Measurements from ENCODE around the gene METTL22. TPM values are rescaled to one million over a fixed set of nuclear protein-coding genes. Genes with fewer than 3 reads are reported as not detected.

The METTL22 gene
- total and polyA plus RNA-seq, 2 donors from 2014 or later = 12.0 to 26.2 TPM

DNA sequence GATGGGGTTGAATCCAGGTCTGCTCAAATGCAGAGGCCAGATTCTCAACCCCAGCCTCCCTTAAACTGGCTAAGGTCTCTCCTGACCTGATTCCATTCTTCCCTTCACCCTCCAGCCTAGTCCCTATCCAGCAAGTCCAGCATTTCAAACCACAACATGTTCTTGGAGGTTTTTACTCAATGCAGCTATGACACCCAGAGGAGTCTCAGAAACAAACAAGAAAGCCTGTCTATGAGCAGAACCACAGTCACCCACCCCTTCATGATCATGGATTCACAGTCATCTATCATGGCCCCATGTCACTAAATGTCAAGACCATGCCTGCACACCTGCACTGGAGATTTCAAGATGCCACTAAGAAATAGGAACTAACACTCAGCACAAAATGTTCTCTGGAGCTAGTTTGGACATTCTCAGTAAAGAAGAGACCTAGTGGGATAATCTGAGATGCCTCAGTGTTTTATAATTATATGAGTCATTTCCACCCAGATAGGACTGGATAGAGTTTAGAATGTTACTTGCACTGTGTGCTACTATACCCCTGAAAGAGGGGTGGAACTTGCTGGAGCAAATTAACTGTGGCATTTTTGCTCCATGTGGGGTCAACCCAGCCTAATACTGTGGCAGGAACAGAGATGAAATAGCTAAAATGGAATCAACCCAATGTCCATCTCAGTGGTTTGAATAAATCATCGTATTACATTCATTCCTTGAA is 9.5 kb upstream of the METTL22 start:
- Histone ChIP-seq H3K27me3 (ENCODE audit: control insufficient read depth, insufficient read depth, low read length) (no peaks in the 10 kb centered on the region), H3K4me3 (ENCODE audit: low read length in 3 of 3) (no peak overlapping the region), H3K27ac (ENCODE audit: low read depth in 2 of 2, low read length in 2 of 2) (no peak overlapping the region), H3K4me1 (ENCODE audit: control insufficient read depth in 2 of 3, insufficient read depth in 2 of 3, low read depth in 1 of 3, low read length in 3 of 3) (no peaks in the 10 kb centered on the region), H3K36me3 (ENCODE audit: control insufficient read depth in 2 of 3, insufficient read depth in 3 of 3, low read length in 3 of 3) (no peaks in the 10 kb centered on the region), H3K9me3 (ENCODE audit: control insufficient read depth in 2 of 3, insufficient read depth in 1 of 3, low read length in 3 of 3) (no peaks in the 10 kb centered on the region), H3K9ac (ENCODE audit: low read length in 3 of 3) (no peak overlapping the region)
- DNase-seq = no peak
- intact Hi-C loops (cut with DNase I) = no loop called here
- no peak for FAIRE-seq
- TF ChIP-seq, protein P1, sequence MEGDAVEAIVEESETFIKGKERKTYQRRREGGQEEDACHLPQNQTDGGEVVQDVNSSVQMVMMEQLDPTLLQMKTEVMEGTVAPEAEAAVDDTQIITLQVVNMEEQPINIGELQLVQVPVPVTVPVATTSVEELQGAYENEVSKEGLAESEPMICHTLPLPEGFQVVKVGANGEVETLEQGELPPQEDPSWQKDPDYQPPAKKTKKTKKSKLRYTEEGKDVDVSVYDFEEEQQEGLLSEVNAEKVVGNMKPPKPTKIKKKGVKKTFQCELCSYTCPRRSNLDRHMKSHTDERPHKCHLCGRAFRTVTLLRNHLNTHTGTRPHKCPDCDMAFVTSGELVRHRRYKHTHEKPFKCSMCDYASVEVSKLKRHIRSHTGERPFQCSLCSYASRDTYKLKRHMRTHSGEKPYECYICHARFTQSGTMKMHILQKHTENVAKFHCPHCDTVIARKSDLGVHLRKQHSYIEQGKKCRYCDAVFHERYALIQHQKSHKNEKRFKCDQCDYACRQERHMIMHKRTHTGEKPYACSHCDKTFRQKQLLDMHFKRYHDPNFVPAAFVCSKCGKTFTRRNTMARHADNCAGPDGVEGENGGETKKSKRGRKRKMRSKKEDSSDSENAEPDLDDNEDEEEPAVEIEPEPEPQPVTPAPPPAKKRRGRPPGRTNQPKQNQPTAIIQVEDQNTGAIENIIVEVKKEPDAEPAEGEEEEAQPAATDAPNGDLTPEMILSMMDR (IDR thresholded peaks at IDR 0.05; ENCODE audit: borderline replicate concordance, extremely low read depth, insufficient read depth) = no peak

DNA sequence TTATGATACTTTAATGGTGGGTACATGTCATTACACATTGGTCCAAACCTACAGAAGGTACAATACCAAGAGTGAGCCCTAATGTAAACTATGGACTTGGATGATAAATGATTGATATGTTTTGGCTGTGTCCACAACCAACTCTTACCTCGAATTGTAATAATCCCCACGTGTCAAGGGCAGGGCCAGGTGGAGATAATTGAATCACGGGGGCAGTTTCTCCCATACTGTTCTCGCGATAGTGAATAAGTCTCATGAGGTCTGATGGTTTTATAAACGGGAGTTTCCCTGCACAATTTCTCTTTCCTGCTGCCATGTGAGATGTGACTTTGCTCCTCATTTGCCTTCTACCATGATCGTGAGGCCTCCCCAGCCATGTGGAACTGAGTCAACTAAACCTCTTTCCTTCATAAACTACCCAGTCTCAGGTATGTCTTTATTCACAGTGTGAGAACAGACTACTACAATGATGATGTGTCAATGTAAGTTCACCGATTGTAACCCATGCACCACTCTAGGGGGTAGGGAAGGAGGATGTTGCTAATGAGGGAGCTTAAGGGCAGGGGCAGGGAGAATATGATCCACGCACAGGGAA is 7.0 kb upstream of the METTL22 start:
- H3K4me1 ChIP-seq (ENCODE audit: control insufficient read depth in 2 of 3, insufficient read depth in 2 of 3, low read depth in 1 of 3, low read length in 3 of 3) = no peaks in the 10 kb centered on the region
- TF ChIP-seq, protein P1 (IDR thresholded peaks at IDR 0.05; ENCODE audit: borderline replicate concordance, extremely low read depth, insufficient read depth) = no peak
- DNase-seq (no peak), FAIRE-seq (no peak)
- no peaks in the 10 kb centered on the region for H3K9me3 ChIP-seq (ENCODE audit: control insufficient read depth in 2 of 3, insufficient read depth in 1 of 3, low read length in 3 of 3)
- H3K27ac ChIP-seq (ENCODE audit: low read depth in 2 of 2, low read length in 2 of 2) = no peak overlapping the region
- H3K9ac ChIP-seq (ENCODE audit: low read length in 3 of 3) = no peak overlapping the region
- no peaks in the 10 kb centered on the region for H3K36me3 ChIP-seq (ENCODE audit: control insufficient read depth in 2 of 3, insufficient read depth in 3 of 3, low read length in 3 of 3)
- no peak overlapping the region for H3K4me3 ChIP-seq (ENCODE audit: low read length in 3 of 3)
- intact Hi-C loops (cut with DNase I) = no loop called here
- H3K27me3 ChIP-seq (ENCODE audit: control insufficient read depth, insufficient read depth, low read length) = no peaks in the 10 kb centered on the region

DNA sequence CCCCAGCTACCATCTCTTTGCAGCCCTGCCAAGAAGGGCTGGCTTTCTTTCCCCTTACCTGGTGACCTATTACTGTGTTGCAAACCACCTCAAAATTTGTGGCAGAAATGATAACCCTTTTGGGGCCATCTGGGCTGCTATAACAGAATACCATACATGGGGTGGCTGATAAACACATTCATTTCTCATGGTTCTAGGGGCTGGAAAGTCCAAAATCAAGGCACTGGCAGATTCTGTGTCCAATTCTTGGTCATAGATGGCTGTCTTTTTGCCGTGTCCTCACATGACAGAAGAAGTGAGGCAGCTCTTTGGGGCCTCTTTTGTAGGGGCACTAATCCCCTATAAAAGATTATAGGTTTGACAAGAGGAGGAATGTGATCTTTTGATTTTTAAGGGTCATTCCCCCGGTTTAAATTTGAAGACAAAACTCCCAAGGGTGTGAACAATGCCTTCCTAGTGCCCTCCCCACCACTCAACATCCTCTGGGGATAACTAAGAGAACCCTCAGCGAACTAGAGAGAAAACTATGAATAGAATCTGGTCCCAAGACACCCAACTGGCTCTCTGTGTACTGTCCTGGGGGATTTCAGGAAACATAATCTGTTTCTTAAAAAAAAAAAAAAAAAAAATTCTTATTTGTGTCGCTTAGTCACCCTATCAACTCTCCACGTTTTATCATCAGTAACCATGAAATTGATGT is 1.7 kb upstream of the METTL22 start:
- no peak for FAIRE-seq
- intact Hi-C loops (cut with DNase I) = no loop called here
- H3K9me3 ChIP-seq (ENCODE audit: control insufficient read depth in 2 of 3, insufficient read depth in 1 of 3, low read length in 3 of 3) = no peaks in the 10 kb centered on the region

More for the DNA sequence above, 1.7 kb upstream of the METTL22 start:
- Histone ChIP-seq H3K27me3 (ENCODE audit: control insufficient read depth, insufficient read depth, low read length) (no peaks in the 10 kb centered on the region), H3K27ac (ENCODE audit: low read depth in 2 of 2, low read length in 2 of 2) (no peak overlapping the region), H3K36me3 (ENCODE audit: control insufficient read depth in 2 of 3, insufficient read depth in 3 of 3, low read length in 3 of 3) (no peaks in the 10 kb centered on the region), H3K4me3 (ENCODE audit: low read length in 3 of 3) (no peak overlapping the region), H3K9ac (ENCODE audit: low read length in 3 of 3) (no peak overlapping the region), H3K4me1 (ENCODE audit: control insufficient read depth in 2 of 3, insufficient read depth in 2 of 3, low read depth in 1 of 3, low read length in 3 of 3) (peaks cover 0 to 4% (median 0%) of the 10 kb centered on the region in 3 donors)
- no peak for DNase-seq
- TF ChIP-seq, protein P1 (IDR thresholded peaks at IDR 0.05; ENCODE audit: borderline replicate concordance, extremely low read depth, insufficient read depth) = no peak
